GM12801 (cell line): ENCODE data around the gene FNTB.

Source experiments
- TF ChIP-seq, protein P1 (sequence below): IDR thresholded peaks from one replicate; pipeline ENCODE4 v1.5.1; 2011; ENCODE audit warnings: control low read depth; ENCODE audit not compliant: insufficient read length; ENCODE audit errors: extremely low read depth

The FNTB gene

GRCh38 chr14:65043893-65044595, 57.3 kb downstream of the FNTB start:
- TF ChIP-seq, protein P1, sequence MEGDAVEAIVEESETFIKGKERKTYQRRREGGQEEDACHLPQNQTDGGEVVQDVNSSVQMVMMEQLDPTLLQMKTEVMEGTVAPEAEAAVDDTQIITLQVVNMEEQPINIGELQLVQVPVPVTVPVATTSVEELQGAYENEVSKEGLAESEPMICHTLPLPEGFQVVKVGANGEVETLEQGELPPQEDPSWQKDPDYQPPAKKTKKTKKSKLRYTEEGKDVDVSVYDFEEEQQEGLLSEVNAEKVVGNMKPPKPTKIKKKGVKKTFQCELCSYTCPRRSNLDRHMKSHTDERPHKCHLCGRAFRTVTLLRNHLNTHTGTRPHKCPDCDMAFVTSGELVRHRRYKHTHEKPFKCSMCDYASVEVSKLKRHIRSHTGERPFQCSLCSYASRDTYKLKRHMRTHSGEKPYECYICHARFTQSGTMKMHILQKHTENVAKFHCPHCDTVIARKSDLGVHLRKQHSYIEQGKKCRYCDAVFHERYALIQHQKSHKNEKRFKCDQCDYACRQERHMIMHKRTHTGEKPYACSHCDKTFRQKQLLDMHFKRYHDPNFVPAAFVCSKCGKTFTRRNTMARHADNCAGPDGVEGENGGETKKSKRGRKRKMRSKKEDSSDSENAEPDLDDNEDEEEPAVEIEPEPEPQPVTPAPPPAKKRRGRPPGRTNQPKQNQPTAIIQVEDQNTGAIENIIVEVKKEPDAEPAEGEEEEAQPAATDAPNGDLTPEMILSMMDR: no peak

- TF ChIP-seq, protein P1: no peak
These were observed 57.9 kb downstream of the FNTB start for GRCh38 chr14:65044596-65044959.

GRCh38 chr14:65045006-65045405, 58.3 kb downstream of the FNTB start:
- TF ChIP-seq, protein P1: no peak

- TF ChIP-seq, protein P1: no peak
These were observed 59.0 kb downstream of the FNTB start for GRCh38 chr14:65045709-65046108.

DNA sequence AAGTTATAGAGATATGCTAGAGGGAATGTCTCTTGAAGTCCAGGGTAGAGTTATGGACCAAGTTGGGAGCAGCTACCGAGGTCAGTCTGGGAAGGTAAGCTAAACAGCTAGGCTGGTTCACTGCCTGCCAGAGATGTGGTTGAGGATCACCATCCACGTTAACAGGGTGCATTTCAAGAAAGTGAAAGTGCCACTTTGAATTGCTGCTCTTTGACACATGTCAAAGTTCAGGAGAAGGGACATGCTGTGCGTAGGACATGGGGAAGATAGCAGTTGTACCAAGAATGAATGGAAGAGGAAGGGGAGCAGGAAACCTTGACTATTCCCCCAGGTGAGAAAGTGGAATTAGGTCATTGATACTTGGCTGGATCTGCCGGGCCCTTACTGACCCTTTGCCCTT, 66.1 kb downstream of the FNTB start:
- TF ChIP-seq, protein P1: no peak

GRCh38 chr14:65053466-65053865, 66.8 kb downstream of the FNTB start:
- TF ChIP-seq, protein P1: no peak

DNA sequence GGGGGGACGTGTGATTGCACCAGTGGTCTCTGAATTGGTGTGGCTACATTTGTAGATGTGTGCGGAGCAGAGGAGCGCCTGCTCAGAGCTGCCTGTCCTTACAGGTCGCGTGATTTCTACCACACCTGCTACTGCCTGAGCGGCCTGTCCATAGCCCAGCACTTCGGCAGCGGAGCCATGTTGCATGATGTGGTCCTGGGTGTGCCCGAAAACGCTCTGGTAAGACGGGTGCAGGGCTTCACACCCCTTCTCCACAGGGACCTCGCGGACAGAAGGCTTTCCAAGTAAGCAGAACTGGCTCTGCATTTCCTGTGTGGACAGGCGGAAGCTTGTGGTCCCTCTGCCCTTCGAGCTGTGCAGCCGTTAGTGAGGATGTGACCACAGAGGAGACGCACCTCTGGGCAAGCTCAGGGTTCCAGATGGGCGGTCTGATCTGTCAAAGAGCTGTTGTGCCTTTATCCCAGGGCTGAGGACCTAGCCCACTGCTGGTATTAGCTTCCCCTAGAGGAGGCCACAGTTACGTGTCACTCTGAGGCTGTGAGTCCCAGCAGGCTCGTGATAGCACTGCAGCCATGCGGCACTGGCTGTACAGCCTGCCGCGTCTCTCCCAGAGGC, 67.9 kb downstream of the FNTB start:
- TF ChIP-seq, protein P1: no peak
